Glomerular visceral epithelial cell (primary cell): Measurements from ENCODE around the gene CAPZB.
"Not testable (repeated sequence)": the region's sequence is repeated elsewhere in the genome, so short reads cannot be mapped to it uniquely, and the experiment has no call there.

ENCODE experiments used
- DNase-seq: peaks from one replicate; pipeline ENCODE4 v3.0.0-alpha.2; 2016; ENCODE audit errors: extremely low spot score

The CAPZB gene

DNA sequence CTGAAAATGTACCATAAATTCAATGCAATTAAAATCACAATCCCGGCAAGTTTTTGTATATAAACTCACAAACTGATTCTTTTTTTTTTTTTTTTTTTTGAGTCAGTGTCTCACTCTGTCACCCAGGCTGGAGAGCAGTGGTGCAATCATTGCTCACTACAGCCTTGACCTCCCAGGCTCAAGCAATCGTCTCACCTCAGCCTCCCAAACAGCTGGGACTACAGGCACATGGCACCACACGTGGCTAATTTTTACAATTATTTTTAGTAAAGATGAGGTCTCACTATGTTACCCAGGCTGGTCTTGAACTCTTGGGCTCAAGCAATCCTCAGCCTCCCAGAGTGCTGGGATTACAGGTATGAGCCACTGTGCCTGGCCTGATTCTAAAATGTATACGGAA, 12.1 kb upstream of the CAPZB start:
- not testable (repeated sequence) for DNase-seq

DNA sequence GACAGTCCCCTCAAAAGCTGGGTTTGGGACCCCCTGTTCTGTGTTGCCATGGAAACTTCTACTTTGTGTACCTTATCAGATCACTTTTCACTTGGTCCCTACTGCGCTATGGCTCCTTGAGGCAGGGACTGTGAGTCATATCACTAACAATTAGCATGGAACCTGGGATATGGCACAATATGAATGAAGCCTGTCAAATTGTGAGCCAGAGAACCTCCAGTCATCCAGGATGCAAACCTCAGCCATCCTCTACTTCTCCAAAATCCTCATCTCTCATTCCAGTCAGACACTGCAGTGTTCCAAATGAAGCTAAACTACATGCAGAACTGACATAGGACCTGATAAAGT, 11.2 kb upstream of the CAPZB start:
- DNase-seq: no peak

DNA sequence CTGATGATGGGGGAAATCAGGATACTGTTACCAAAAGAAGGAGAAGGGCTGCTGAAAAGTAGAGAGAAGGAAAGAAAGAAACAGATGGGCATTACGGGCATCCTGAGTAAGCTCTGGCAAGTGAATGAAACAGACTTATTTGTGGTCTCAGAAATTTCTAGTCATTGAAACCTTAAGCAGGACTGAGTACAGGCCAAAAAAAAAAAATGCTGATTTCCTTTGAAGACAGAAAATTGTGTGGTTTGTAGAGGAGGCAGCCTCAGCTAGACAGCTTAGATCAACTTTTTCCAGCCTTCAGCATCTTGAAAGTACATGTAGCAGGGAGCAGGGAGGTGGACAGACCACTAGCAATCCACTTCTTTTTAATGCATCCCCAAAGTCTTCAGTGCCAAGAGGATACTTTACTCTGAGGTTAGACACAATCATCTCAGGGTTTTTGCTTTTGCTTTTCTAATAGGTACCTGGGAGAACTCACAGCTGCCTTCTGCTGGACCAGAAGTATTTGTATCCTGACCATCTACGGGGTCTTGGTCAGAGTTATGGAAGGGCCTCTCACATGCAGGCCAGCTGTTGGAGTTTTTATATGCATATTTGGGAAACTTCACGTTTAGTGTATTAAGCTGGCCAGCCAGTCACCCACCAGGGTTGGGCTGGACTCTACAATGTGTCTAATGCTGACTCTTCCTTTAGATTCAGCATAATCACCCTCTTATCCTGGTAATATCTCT, 10.6 kb upstream of the CAPZB start:
- DNase-seq: no peak

DNA sequence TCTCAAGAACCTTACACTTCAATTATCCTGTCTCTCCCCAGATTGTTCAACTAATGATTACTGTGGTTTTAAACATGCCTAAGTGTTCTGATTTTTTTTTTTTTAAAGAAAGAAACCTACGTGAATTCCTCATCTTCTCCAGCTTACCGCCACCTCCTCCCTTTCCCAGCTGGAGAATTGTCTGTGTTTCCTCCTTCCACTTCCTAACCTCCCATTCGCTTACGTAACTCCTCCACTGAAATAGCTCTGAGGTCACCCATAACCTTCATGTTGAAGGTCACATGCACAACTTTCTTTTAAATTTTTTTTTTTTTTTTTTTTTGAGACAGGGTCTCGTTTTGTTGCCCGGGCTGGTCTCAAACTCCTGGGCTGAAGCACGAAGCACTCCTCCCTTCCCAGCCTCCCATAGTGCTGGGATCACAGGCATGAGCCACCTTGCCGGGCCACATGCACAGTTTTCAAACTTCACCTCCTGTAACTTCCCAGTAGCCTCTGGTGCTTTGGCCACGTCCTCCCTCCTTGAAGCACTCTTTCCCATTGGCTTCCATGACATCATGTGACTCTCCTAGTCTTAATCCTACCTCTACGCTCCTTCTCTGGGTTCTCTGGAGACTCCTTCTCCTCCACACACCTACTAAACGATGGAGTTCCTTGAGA, 9.8 kb upstream of the CAPZB start:
- DNase-seq: no peak

DNA sequence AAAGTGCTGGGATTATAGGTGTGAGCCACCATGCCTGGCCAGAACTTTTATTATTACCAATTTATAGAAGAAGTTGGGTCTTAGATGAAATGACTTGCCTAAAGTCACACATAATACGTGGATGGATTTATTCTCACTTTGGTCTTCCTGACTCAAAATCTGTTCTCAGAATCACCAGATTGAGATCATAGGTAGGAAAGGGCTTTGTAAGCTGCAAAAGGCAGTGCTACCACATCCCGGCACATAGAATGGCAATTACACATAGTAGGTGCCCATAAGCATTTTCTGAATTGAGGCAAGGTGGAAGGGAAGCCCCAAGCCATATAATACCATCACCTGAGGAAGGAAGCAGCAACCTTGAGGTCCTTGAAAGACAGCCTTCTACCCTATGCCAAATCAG, 8.2 kb upstream of the CAPZB start:
- DNase-seq: no peak

DNA sequence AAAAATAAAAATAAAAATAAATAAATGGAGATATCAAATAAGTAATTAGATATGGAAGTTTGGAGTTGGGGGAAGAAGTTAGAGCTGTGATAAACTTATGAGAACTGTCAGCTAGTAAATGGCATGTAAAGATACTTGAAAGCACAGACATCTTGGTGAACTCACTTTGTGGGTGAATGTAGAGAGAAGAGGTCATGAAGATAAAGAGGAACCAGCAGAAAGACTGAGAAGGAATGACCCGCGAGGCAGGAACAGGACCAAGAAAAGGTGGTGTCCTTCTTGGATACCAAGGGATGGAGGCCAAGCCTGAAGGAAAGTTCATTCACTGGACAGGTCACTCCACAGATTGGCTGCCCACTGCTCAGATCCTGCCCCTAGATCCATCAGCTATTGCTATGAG, 4.7 kb upstream of the CAPZB start:
- no peak for DNase-seq

DNA sequence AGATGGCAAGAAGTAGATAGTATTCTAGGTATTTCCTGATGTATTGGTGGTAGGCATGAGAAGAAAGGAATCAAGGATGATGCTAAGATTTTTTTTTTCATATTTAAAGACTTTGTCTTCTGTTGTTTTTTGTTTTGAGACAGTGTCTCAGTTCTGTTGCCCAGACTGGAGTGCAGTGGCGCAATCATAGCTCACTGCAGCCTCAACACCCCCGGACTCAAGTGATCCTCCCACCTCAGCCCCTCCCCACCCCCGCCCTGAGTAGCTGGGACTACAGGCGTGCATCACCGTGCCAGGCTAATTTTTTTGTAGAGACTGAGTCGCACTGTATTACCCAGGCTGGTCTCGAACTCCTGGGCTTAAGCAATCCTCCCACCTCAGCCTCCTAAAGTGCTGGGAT, 2.8 kb upstream of the CAPZB start:
- DNase-seq: no peak

DNA sequence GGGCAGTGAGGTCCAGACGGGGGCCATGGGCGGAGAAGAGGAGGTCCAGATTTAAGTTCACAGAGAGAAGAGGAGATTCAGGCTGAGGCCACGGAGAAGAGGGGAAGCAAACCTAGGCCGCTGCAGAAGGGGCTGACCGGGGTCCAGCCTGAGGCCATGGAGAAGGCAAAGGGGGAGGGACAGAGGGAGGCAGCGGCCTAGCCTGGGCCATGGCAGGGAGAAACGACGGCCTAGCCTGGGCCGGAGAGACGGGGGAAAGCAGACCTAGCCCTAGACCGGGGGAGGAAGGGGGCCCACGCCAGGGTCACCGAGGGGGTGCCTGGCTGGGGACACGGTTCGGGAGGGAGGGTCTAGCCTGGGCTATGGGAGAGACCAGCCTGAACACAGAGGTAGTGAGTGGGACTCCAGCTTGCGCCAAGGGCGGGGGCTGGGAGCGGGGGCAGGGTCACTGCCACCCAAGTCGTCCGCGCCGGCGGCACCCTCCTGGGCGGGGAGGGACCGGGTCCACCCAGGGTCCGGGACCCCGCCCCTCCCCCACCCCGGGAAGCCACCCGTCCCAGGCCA, 459 bp downstream of the CAPZB start:
- no peak for DNase-seq

DNA sequence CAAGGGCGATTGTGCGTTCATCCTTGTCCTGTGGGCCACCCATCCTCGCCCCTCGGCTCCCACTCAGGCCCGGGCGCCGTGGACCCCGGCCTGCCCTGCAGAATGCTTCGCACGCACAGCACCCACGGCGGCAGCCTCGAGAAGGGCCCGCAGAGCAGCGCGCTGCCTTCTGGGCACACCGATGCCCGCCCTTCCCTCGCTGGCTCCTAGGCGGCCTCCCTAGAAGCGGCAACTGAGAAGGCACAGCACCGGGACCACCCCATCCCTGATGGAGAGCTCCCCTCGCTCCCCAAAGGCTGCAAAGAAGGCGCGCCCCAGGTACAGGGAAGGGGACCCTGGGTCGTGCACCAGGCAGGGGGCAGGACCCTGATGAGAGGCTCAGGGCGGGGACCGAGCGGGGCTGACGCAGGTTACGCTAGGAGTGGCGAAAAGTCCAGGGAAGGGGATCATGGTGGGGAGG, 971 bp downstream of the CAPZB start:
- no peak for DNase-seq

DNA sequence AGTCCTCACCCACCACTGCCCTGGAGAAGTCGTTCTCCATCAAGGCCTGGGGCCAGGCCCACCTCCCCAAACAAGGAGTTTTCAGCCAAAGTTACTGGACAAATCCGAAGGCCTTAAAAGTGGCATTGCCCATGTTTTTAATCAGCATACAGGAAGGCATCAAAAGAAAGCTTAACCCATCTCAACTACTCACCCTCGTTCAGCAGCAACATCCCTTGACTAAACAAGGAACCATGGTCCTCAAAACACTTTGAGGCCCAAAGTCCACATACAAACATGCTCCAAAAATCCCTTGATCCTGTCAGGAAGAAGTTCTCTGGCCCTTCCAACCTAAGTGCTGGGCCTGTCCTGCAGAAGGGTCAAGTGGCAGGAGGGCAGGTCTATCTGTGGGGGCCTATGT, 1.6 kb downstream of the CAPZB start:
- no peak for DNase-seq

DNA sequence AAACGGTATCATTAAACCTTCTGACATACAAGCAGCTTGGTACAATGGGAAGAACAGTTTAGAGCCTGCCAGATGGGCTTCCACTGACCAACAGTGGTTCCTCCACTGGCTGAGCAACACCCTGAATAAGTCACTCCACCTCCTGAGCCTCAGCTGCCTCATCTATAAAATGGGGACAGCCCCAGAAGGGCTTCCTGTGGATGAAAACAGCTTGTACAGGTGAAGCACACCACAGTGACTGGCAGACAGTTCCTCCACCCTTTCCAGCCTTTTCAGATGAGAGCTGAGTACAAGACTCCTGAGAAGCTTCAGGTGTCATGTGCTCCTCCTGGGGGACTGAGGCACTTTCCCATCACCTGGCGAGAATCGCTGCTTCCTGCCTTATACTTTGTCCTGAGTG, 2.1 kb downstream of the CAPZB start:
- DNase-seq: no peak

DNA sequence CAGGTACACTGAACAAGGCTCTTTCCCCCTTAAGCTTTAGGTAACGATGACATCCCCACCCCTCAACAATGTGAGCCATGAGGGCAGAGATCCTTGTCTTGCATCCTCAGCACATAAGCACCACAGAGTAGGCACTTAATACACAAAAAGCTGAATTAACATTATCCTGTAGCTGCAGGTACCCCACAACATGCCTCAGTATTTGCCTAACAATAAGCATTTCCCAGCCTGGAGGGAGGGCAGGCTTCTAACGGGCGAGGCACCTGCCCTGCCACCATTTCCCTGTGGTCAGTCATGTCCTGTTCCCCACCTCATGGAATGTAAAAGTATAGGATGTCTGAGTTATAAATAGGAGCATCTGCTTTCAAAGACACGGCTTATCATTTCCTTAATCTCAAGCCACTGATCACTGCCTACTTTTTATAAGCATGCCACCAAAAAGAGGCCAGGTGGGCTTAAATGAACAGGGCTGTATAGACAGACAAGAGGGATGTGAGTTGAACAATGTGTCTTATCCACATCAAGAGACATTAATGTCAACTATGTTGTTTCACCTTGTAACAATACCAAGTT, 3.4 kb downstream of the CAPZB start:
- no peak for DNase-seq

DNA sequence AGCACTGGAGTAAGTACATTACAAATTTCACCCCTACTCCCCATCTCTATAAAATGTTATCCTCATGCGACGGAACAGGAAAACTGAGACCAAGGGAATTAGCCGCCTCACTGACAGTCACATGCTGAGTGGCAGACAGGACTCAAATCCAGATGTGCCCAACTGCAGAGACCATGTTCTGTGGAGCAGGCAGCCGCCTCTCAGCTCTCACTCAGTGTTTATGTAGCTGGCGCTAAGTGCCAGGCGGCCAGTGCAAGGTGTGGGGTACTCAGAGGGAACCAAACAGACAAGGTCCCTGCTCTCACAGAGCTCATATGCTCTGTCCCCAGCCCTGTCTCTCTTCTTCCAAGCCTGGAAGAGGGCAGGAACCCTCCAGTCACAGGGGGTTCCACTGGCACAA, 5.1 kb downstream of the CAPZB start:
- DNase-seq: no peak

DNA sequence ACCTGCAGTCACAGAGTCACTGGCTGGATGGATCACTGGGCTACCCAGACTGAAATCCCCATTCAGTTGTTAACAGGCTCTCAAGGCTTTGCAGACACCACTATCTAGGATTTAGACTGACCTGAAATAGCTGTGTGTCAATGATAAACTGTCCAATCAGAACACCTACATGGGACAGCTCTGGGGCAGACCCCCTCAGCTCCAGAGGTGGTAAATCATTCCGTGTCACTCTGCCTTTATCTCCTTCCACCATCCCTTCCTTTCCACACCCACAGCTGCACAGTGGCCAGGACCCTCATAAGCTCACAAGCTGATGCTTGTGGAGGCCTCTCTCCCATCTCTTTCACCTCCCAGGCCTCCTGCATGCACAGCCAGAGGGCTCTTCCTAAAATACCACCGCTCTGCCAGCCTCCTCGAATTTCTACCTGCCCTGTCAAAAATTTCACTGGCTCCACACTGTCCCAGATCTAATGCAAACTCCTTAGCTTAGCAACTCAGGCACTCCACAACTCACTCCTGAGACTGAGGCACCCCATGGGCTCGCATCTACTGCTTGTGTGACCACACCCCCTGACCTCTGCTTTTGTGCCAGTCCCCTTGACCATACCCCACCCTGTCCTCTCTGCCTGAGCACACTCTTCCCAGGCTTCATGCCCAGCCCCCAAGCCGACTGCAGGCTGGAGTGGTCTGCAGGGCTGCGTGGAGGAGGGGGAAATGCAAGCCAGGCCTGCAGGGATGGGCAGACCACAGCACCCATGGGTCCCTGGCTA, 5.8 kb downstream of the CAPZB start:
- DNase-seq: no peak

DNA sequence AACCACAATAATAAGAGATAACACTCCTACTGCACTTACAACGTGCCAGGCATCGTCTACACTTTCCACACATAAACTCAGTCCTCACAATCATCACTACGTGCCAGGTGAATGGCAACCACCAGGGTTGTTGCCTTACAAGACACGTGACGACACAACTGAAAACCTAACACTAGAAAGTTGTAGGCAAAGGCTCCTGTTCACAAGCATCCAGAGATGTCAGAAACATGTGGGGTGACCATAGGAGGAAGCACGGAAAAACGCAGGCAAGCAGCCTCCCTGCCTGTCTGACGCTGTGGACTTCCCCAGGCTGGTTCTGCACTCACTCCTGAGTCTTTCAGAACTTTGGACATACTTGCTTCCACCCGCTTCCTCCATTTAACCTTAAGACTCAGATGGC, 7.0 kb downstream of the CAPZB start:
- no peak for DNase-seq

DNA sequence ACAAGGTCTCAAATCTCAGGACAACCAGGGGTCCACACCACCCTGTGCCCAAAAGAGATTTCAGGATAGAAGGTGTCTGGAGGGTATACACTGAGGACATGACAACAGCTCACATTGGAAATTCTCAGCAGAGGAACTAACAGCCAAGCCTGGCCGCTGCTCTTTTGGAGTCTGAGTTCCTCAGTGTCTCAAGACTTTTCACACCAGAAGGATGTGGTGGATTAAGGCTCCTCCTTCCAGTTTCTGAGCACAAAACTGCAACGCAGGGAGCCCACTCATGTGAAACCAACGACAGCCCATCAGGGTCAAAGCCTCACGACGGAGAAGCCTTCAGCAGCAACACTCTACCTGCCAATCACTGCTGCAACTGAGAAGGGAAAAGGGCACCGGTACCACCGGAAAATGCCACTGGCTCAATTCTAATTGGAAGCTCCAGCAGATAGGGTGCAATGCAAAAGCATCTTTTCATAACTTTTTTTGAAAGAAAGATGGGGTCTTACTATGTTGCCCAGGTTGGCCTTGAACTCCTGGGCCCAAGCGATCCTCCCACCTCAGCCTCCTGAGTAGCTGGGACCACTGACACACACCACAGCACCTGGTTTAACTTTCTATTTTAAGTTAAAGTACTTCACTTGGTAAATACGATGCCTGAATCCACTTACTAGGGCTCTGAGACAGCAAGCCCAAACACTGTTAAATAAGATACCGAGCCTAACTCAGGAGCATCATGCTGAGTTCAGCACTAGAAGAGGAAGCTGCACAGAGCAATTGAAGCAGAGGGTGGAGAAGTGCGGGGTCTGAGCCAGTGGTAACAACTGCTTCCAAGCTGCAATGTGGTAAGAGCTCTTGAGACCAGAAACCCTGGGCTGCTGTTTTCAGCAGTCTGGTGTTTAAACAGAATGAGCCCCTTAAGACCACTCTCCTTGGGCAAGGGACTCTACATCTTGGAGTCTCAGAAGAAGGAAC, 7.8 kb downstream of the CAPZB start:
- peak; percentile 36 for DNase-seq

DNA sequence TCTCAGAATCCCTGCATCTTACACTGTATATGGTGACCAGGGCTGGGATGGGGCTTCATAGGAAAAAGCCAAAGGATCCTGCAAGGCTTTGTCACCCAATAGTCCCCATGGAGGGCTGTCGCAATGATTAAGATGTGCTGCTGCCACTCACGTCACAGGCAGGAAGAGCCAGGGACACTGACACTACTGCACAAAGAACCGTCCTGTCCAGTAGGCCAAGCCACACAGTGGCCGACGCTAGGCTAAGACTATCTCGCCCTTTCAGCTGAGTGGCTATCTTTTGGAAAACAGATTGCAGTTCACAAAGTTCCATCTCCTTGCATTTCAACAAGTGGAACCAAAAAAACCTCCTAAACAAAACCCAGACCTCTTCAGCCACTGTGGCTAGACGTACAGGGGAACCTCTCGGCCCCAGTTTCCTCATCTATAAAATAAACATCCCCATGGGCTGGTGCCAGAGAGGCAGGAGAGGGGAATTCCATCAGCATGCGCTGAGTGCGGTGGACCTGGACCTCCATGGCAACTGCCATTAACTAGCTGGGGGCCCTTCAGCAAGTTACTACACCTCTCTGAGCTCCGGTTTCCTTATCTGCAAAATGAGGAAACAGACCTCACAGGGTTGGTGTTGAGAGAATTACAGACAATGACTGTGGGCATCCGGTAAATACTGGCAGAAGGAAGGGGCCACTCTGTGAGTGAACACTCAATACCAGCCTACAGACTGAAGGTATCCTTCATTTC, 8.7 kb downstream of the CAPZB start:
- DNase-seq: peak; percentile 50

DNA sequence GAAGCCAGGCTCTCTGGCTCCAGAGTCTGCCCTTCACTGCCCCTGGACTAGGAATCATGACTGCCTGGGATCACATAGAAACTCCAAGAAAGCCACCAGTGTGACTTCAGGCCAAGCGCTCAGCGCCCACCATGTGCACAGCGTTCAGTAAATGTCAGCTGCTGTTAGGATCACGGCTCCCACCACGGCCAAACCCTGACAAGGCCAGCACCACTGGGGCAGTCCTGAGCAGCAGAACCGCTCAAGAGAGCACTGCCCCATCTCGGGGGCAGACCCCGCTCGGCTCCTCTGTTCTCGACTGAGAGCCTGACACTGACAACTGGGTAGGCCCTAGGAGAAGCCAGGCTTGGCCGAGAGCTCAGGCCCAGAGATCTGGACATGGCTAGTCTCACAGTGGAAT, 10.0 kb downstream of the CAPZB start:
- DNase-seq: no peak

DNA sequence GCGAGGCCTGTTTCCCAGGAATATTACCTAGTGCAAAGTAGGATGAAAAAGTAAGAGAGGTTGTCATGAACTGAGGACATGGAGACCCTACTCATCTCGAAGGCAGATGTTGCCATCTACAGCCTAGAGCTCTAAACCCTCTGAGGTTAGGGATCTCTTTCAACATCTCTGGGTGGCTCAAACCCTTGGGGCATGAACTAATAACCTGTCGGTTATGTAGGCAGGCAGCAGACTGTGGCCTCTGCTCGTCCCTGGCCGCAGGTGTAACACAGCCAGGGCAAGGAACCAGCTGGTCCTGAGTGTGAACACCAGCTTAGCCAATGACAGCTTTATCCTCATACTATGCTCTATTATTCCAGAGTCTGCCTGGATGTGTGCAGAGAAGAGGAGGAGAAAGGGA, 13.2 kb downstream of the CAPZB start:
- no peak for DNase-seq

DNA sequence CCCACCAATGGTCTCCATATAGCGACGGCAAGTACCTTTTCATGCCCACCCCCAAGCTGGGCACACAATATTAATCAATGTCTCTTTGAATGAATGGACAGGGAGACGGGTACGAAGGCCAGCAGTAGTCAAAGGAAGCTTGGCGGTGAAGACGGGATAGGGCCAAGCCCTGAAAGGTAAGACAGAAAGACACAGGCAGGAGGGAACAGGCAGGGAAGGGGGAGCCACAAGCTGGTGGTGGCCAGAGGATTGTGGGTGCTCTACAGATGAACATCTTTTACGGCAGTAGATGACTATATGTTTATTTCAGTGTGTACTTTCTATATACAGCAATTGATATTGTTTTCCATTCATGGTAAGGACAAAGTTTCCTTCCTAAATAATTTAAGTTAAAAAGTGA, 16.3 kb downstream of the CAPZB start:
- no peak for DNase-seq
